GM23248 (cell line): ENCODE data around the gene SLC4A2.

Experiments used
- EZH2 ChIP-seq: fragments of 200-600 bp; sonication (generic); IDR thresholded peaks from 2 replicates; pipeline ENCODE4 v1.6.1; 2018; ENCODE audit warnings: antibody characterized with exemption, mild to moderate bottlenecking; ENCODE audit not compliant: insufficient read depth, poor library complexity, severe bottlenecking
- EZH2phosphoT487 ChIP-seq: fragments of 200-600 bp; sonication (generic); IDR thresholded peaks from 2 replicates; pipeline ENCODE4 v1.6.1; 2018; ENCODE audit warnings: antibody characterized with exemption, moderate library complexity, mild to moderate bottlenecking, low read depth; ENCODE audit not compliant: insufficient read depth

GRCh38 chr7:151016505-151016904 lies 42.9 kb upstream of the SLC4A2 start:
- TF ChIP-seq EZH2phosphoT487 (no peak), EZH2 (no peak)
